Myometrial cell (primary cell): ENCODE data around the gene ZSCAN22. TPM values are rescaled to one million over a fixed set of nuclear protein-coding genes. Genes with fewer than 3 reads are reported as not detected.

Experiments used
- total RNA-seq: library from RNA; depleted of rRNA; stranded (reverse); fragments of >200 nt; gene quantifications from 2 replicates; pipeline ENCODE4 v1.2.3, GENCODE V29; 2015

The ZSCAN22 gene
- total RNA-seq, result 1.2 and 3.0 TPM in 2 replicates

DNA sequence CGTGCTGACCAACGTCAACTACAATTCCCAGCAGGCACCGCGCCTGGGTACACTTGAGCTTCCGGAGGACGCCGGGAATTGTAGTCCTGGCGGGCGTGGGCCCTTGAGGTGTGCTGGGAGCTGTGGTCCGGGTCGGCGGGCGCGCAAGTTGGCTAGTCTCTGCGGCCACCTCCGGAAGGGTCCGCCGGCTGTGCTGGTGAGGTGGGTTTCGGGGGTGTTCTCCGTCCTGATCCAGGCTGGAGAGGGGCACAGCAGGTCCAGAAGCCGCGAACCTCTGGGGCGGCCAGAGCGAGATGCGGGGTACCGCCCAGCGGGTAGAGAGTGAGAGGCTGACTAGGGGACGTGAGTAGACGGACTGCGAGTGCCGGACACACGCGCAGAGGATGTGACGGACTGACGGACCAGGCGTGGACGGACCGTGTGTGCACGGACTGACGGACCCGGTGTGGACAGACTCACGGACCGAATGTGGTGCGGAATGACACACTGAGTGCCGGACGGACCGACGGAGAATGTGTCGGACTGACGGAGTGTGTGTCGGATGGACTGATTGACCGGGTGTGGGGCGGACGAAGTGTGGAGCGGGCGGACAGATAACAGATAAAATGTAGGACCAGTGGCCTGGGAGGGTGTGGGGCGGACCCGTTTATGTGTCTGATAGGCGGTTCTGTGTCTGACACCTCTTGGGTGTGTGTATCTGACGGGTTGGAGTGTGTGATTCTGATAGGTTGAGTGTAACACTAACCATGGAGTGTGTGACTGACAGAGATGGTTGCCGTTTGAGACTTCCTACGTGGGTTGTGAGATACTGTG is at the start of gene ZSCAN22:
TSS of gene ZSCAN22 (plus strand) at position 81 of the 813 bp plus-strand sequence. CDS start 7,809 bp downstream, outside the sequence.

DNA sequence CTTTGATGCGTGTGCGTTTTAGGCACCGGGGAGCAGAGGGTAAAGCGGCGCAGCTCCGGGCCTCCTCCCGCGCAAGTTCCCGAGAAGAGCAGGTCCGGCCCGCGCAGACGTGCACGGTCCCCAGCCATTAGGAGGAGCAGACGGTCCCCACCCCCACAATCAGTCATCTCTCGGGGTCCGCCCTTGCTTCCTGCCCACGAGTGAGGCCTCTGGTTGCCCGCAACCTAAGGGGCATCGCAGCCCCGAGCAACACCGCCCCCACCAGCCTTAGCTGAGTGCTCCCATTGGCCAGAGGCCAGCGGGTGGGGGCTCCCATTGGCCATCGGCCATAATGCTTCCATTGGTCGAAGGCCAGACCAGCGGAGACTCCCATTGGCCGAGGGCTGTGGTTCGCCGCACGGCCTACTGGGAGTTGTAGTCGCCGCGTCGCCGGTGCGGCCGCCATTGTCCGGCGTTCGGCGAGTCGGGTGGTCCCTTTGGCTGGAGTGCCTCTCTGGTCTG is 48.2 kb upstream of the ZSCAN22 start, which contains the start of gene ZNF8:
TSS of gene ZNF8 (plus strand) at position 415 of the 501 bp plus-strand sequence. CDS start 127 bp downstream, outside the sequence.

DNA sequence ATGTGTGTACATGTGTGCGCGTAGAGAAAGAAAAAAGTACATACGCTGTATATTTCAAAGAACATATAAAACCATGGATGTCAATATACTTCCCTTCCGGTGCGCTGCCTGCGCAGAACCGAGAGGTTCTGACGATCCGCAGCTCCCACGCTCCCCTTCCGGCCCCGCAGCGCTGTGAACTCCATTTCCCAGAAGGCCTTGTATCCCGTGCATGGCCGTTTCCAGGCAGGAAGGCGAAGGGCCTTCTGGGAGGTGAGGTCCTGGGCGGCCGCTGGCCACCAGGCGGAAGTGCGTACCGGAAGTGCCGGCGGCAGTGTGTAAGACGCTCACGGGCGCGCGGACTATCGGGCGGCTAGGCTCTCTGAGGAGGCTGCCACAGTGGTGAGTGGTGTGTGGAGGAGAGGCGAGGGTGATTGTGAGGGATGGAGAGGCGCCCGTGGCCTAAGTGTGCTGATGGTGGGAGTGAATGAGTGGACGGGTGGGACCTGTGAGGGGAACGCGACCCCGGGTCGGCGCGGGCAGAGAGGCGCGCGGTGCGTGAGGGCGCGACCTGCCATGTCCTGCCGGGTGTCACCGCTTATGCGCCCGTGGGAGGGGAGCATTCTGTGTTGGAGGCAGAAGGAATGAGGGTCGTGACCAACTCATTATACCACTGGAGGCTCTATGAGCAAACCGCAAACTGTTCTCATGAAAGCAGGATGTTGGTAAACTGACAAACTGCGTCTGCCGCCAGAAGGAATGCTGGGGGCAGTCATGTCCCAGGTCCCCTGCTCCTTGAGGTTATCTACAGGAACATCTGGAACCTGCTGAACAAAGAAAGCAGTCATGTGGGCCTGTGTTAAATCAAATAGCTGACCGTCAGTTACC is 21.5 kb upstream of the ZSCAN22 start, which contains the start of gene ERVK3-1:
TSS of gene ERVK3-1 (plus strand) at position 313 of the 867 bp plus-strand sequence. CDS start 6,792 bp downstream, outside the sequence.

GRCh38 chr19:58352760-58353671 is 26.2 kb downstream of the ZSCAN22 start, which contains the start of gene A1BG:
A1BG (minus strand) TSS chr19:58353492; CDS start chr19:58353437, 55 bp downstream.

GRCh38 chr19:58362272-58362994 is 35.6 kb downstream of the ZSCAN22 start, which contains the start of gene ZNF497:
ZNF497 (minus strand) TSS chr19:58362751; CDS start chr19:58357635, 5,116 bp downstream.

DNA sequence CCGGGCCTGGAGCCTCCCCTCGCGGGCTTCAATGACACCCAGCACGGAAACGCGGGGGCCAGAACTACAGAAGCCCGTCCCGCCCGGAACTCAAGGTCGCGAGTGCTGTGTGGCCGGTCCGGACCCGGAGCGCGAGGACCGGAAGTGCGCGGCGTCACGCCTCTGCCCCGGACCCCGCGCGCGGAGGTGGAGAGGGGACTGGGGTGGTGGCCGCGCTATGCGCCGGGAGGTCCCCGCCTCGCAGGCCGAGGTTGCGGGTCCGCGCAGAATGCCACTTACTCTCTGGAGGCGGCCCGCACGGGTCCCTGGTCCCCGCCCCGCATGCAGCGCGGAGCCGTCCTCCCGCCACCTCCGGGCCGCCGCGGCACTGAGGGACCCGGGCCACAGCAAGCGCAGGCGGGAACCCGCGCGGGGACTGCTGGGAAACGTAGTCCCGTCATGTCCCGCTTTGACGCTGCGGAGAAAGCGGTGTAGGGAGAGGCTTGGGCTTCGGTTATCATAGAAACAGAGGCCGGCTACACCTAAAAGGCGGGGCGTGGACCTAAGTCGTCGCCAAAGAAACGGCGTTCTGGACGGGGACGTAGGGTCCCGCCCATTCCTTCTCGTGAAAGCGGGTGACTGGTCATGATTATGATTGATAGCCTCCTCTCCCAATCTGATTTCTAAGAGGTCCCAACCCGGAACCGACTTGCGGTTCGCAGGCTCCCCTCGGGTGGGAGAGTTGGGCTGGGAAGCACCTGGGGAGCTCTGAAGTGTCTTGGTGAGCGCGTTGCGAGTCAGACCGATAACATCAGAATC is 54.1 kb downstream of the ZSCAN22 start, which contains the start of gene ZNF837:
TSS of gene ZNF837 (minus strand) at position 369 of the 798 bp plus-strand sequence. CDS start 11,698 bp downstream, outside the sequence.

GRCh38 chr19:58386576-58387337 is 60.0 kb downstream of the ZSCAN22 start, which contains the start of gene RPS5:
RPS5 (plus strand) TSS chr19:58387269; CDS start chr19:58388138, 869 bp downstream.

Other genes starting within 250 kb of the ZSCAN22 start
- 22.2 and 43.2 TPM in 2 replicates for gene ZSCAN18, start 228.8 kb upstream of the ZSCAN22 start, total RNA-seq
- 6.9 and 8.6 TPM in 2 replicates for gene ZNF329, start 176.2 kb upstream of the ZSCAN22 start, total RNA-seq
- 20.5 and 22.0 TPM in 2 replicates for gene ZNF274, start 143.9 kb upstream of the ZSCAN22 start, total RNA-seq
- 36.3 and 40.4 TPM in 2 replicates for gene ZNF544, start 98.1 kb upstream of the ZSCAN22 start, total RNA-seq
- gene ZNF8, start 48.0 kb upstream of the ZSCAN22 start, total RNA-seq, result 2.1 and 4.0 TPM in 2 replicates
- 27.1 and 40.8 TPM in 2 replicates for gene ERVK3-1, start 21.6 kb upstream of the ZSCAN22 start, total RNA-seq
- 7.5 and 31.5 TPM in 2 replicates for gene A1BG, start 26.5 kb downstream of the ZSCAN22 start, total RNA-seq
- not detected in 2 replicates for gene ZNF497, start 35.8 kb downstream of the ZSCAN22 start, total RNA-seq
- gene ZNF837, start 54.0 kb downstream of the ZSCAN22 start, total RNA-seq, result 2.1 and 4.3 TPM in 2 replicates
- gene RPS5, start 60.3 kb downstream of the ZSCAN22 start, total RNA-seq, result 2,786 and 3,048 TPM in 2 replicates
- gene RNF225, start 68.7 kb downstream of the ZSCAN22 start, total RNA-seq, result not detected in 2 replicates
- 7.5 and 13.3 TPM in 2 replicates for gene ZNF584, start 81.7 kb downstream of the ZSCAN22 start, total RNA-seq
- 0.29 and 2.7 TPM in 2 replicates for gene ZNF132, start 113.2 kb downstream of the ZSCAN22 start, total RNA-seq
- 4.9 and 7.3 TPM in 2 replicates for gene ZNF324B, start 124.6 kb downstream of the ZSCAN22 start, total RNA-seq
- 9.0 and 11.0 TPM in 2 replicates for gene ZNF324, start 140.1 kb downstream of the ZSCAN22 start, total RNA-seq
- gene ZNF446, start 149.4 kb downstream of the ZSCAN22 start, total RNA-seq, result 14.1 and 25.3 TPM in 2 replicates
- gene SLC27A5, start 185.0 kb downstream of the ZSCAN22 start, total RNA-seq, result 4.3 and 9.2 TPM in 2 replicates
- gene ZBTB45, start 192.8 kb downstream of the ZSCAN22 start, total RNA-seq, result 8.1 and 11.3 TPM in 2 replicates
- 262 and 433 TPM in 2 replicates for gene TRIM28, start 217.1 kb downstream of the ZSCAN22 start, total RNA-seq
- gene CHMP2A, start 228.1 kb downstream of the ZSCAN22 start, total RNA-seq, result 110 and 117 TPM in 2 replicates
- gene UBE2M, start 231.6 kb downstream of the ZSCAN22 start, total RNA-seq, result 39.9 and 63.1 TPM in 2 replicates
- gene MZF1, start 246.3 kb downstream of the ZSCAN22 start, total RNA-seq, result 10.1 and 12.1 TPM in 2 replicates